Activated CD4-positive, alpha-beta memory T cell treated with anti-CD3 and anti-CD28 coated beads, Interleukin-2, amount 10 ng/mL, durations not matched to agents 7 days and 5 days (primary cell): ENCODE results near the gene TOB2. TPM values are rescaled to one million over a fixed set of nuclear protein-coding genes. Genes with fewer than 3 reads are reported as not detected.
"Not testable (repeated sequence)": the region's sequence is repeated elsewhere in the genome, so short reads cannot be mapped to it uniquely, and the experiment has no call there.

ENCODE experiments used
- CTCF ChIA-PET: fragments of 350-600 bp; sonication (Branson Sonifier 250); formaldehyde crosslinking; loops from one replicate; lab custom pipeline; 2021; ENCODE audit warnings: antibody characterized with exemption, inconsistent platforms; lab: Charles Lee
- POLR2A ChIA-PET: fragments of 350-600 bp; sonication (Branson Sonifier 250); formaldehyde crosslinking; loops from one replicate; lab custom pipeline; 2021; ENCODE audit warnings: antibody characterized with exemption; lab: Charles Lee
- DNase-seq: peaks from one replicate; pipeline ENCODE4 v3.0.0-alpha.2; 2020
- H3K27ac Mint-ChIP-seq: one replicate; pipeline ENCODE4 v1.8.0; 2021; ENCODE audit warnings: mild to moderate bottlenecking, mixed read lengths
- H3K27me3 Mint-ChIP-seq: one replicate; pipeline ENCODE4 v1.8.0; 2021; ENCODE audit warnings: mixed read lengths
- H3K36me3 Mint-ChIP-seq: one replicate; pipeline ENCODE4 v1.8.0; 2021; ENCODE audit warnings: low read depth, mixed read lengths
- H3K4me1 Mint-ChIP-seq: one replicate; pipeline ENCODE4 v1.8.0; 2021; ENCODE audit warnings: mixed read lengths
- H3K4me3 Mint-ChIP-seq: one replicate; pipeline ENCODE4 v1.8.0; 2021; ENCODE audit warnings: mild to moderate bottlenecking, mixed read lengths
- H3K9me3 Mint-ChIP-seq: one replicate; pipeline ENCODE4 v1.8.0; 2021; ENCODE audit warnings: mixed read lengths
- total RNA-seq, 2 experiments: library from RNA; stranded (reverse); gene quantifications; one replicate each; pipeline ENCODE4 v1.2.3, GENCODE V29; 2021

The TOB2 gene
- total RNA-seq, 2 experiments from 2014 or later = 38.7 to 41.2 TPM

DNA sequence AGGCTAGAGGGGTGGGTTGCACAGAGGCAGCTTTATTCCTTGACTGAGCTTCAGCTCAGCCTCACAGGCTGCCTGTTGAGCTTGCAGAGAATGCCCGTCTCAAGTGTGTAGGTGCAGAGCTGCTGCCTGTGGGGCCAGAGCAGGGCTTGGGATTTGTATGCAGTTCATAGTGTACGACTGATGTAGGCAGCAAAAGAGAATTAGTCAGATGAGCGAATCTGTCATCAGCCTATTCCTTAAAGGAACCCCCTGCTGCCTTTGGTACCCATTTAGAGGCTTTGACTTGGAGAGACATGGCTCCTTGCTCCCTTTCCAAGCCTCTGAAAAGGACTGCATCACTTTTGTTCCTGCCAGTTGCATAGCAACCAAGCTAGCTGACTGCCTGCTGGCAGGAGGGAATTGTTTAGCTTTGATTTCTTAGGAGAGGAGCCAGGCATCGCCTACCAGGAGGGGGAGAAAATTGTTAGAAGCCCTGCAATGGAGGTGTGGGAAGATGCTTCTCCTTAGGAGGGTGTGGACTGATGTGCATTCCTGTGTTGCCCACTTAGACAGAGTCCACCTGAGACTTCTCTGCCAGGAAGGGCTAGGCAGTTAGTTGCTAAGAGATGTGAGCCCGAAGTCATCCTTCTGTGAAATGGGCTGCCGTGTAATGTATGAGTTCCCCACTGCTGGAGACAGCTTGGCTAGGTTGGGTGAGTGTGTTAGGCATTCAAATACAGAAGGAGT is 33.2 kb upstream of the TOB2 start:
- no peaks in the 10 kb centered on the region for H3K9me3 Mint-ChIP-seq
- CTCF ChIA-PET = interaction anchor here (1.6 kb wide), 1 partner anchor 11 kb away, joined by 3 read pairs; the partner anchor contains the start of genes ACO2 and PHF5A
- H3K4me1 Mint-ChIP-seq = peaks cover 9% of the 10 kb centered on the region
- H3K27ac Mint-ChIP-seq = no peak overlapping the region
- POLR2A ChIA-PET = interaction anchor here (1.2 to 4.0 kb wide), 2 partner anchors 11 to 76 kb away, joined by 3 to 29 read pairs; partner anchors contain the start of genes ACO2 and PHF5A
- no peak for DNase-seq
- no peaks in the 10 kb centered on the region for H3K27me3 Mint-ChIP-seq
- H3K36me3 Mint-ChIP-seq = no peaks in the 10 kb centered on the region
- H3K4me3 Mint-ChIP-seq = no peak overlapping the region

- CTCF ChIA-PET = interaction anchor here (1.4 to 1.6 kb wide), 2 partner anchors 10 to 75 kb away, joined by 3 to 7 read pairs; partner anchors contain the start of genes ACO2 and PHF5A
Observed at GRCh38 chr22:41478891-41479521, 32.4 kb upstream of the TOB2 start.

GRCh38 chr22:41478473-41478872 is 31.9 kb upstream of the TOB2 start:
- H3K27ac Mint-ChIP-seq = no peak overlapping the region
- H3K4me3 Mint-ChIP-seq = no peak overlapping the region
- DNase-seq = no peak
- CTCF ChIA-PET = interaction anchor here (1.1 to 1.6 kb wide), 3 partner anchors 10 to 74 kb away, joined by 3 to 7 read pairs (median 4); partner anchors contain the start of genes ACO2 and PHF5A
- POLR2A ChIA-PET = interaction anchor here (0.8 to 4.0 kb wide), 3 partner anchors 10 to 66 kb away, joined by 3 to 29 read pairs (median 3); partner anchors contain the start of genes ACO2 and PHF5A
- H3K27me3 Mint-ChIP-seq = no peaks in the 10 kb centered on the region
- H3K9me3 Mint-ChIP-seq = no peaks in the 10 kb centered on the region
- no peaks in the 10 kb centered on the region for H3K36me3 Mint-ChIP-seq
- peaks cover 10% of the 10 kb centered on the region for H3K4me1 Mint-ChIP-seq

More at GRCh38 chr22:41478891-41479521, 32.4 kb upstream of the TOB2 start:
- Mint-ChIP-seq H3K36me3 (no peaks in the 10 kb centered on the region), H3K4me3 (no peak overlapping the region), H3K9me3 (no peaks in the 10 kb centered on the region), H3K4me1 (peaks cover 8% of the 10 kb centered on the region), H3K27me3 (no peaks in the 10 kb centered on the region), H3K27ac (no peak overlapping the region)
- DNase-seq = no peak
- POLR2A ChIA-PET = interaction anchor here (0.8 to 4.0 kb wide), 3 partner anchors 10 to 75 kb away, joined by 3 to 29 read pairs (median 3); partner anchors contain the start of genes ACO2 and PHF5A

- peaks cover 24% of the 10 kb centered on the region for H3K4me1 Mint-ChIP-seq
- H3K4me3 Mint-ChIP-seq = no peak overlapping the region
- ChIA-PET POLR2A (interaction anchor here (1.2 kb wide), 1 partner anchor 19 kb away, joined by 4 read pairs; no protein-coding TSS in a partner anchor), CTCF (interaction anchor here (2.4 kb wide), 1 partner anchor 71 kb away, joined by 8 read pairs; no protein-coding TSS in a partner anchor)
- no peaks in the 10 kb centered on the region for H3K9me3 Mint-ChIP-seq
- H3K27me3 Mint-ChIP-seq = no peaks in the 10 kb centered on the region
- DNase-seq = no peak
- peaks cover 2% of the 10 kb centered on the region for H3K36me3 Mint-ChIP-seq
- no peak overlapping the region for H3K27ac Mint-ChIP-seq
Observed at GRCh38 chr22:41474872-41475451, 28.4 kb upstream of the TOB2 start.

DNA sequence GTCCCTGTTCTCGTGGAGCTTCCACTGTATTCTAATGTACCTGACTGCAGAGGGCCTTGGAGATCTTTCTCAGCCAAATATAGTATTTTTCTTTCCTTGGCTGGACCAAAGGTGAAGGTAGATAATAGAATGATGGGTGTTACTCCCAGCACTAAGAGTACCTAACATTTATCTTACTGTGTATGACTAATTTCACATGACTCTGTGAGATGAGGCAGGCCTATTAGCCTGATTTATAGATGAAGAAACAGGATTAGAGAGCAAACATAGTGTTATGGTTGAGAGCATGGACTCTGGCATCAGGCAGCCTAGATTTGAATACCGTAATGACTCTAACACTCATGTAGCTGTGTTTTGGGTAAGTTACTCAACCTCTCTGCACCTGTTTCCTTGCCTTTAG is 25.0 kb upstream of the TOB2 start:
- CTCF ChIA-PET = interaction anchor here (1.3 kb wide), 1 partner anchor 195 kb away, joined by 4 read pairs; no protein-coding TSS in a partner anchor
- Mint-ChIP-seq H3K27ac (no peak overlapping the region), H3K27me3 (no peaks in the 10 kb centered on the region), H3K4me3 (no peak overlapping the region), H3K4me1 (peaks cover 47% of the 10 kb centered on the region), H3K36me3 (peaks cover 18% of the 10 kb centered on the region), H3K9me3 (no peaks in the 10 kb centered on the region)
- POLR2A ChIA-PET = interaction anchor here (0.7 to 5.1 kb wide), 2 partner anchors 25 to 519 kb away, joined by 3 to 136 read pairs; partner anchors contain the start of gene TOB2
- DNase-seq = no peak

DNA sequence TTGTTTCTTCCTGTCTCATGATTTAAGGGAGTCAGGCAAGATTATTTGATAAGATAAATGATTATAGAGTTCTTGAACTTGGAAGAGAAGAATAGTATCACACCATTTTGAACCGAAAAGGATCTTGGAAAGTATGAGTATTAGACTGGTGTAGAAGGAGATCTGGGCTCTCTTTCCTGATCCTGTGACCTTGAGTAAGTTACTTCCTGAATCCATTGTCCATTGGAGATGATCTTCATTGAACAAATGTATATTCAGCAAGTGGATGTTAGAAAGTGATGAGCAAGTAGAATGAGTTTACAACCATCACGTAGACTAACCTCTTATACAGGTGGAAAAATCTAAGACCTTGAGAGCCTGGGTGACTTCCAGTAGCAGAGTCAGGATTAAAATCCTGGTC is 24.3 kb upstream of the TOB2 start:
- peak overlapping the region; percentile 77 for H3K4me3 Mint-ChIP-seq
- peaks cover 52% of the 10 kb centered on the region for H3K4me1 Mint-ChIP-seq
- CTCF ChIA-PET = interaction anchor here (1.3 kb wide), 1 partner anchor 196 kb away, joined by 4 read pairs; no protein-coding TSS in a partner anchor
- POLR2A ChIA-PET = interaction anchor here (5.1 to 5.5 kb wide), 2 partner anchors 21 to 25 kb away, joined by 86 to 136 read pairs; partner anchors contain the start of gene TOB2
- H3K36me3 Mint-ChIP-seq = peaks cover 22% of the 10 kb centered on the region
- no peaks in the 10 kb centered on the region for H3K27me3 Mint-ChIP-seq
- no peaks in the 10 kb centered on the region for H3K9me3 Mint-ChIP-seq
- H3K27ac Mint-ChIP-seq = no peak overlapping the region
- DNase-seq = no peak

DNA sequence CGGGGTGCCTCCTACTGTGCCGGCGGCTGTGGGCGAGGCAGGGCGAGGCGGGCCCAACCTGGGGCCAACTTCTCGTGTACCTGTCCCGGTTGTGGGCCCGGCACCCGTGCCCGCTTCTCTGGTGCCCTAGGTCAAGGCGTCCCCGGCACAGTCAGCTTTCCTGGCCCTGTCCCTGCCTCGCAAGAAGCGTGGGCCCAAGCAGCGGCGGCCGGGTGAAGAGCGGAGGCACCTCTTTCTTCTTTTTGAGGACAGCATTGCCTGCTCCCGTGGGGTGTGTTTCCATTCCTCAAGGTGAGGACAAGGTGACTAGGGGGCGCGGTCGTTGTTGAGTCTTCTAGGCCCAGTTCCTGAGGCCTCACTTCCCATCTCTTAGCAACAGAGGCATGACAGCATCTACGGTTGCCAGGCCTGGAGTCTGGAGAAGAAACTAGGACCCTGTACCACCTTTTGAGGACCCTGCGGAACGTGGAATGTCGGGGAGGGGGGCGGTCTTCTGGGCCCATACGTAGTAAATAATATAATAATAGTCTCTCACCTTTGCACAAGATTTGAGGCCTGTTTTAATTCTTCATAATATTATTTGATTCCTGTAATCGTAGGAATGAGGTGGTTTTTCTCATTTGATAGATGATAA is 22.7 kb upstream of the TOB2 start:
- peak overlapping the region; percentile 77 for H3K4me3 Mint-ChIP-seq
- no peaks in the 10 kb centered on the region for H3K9me3 Mint-ChIP-seq
- ChIA-PET CTCF (interaction anchor here (0.8 to 2.1 kb wide), 13 partner anchors 10 to 198 kb away, joined by 3 to 20 read pairs (median 4); partner anchors contain the start of genes TEF and ZC3H7B), POLR2A (interaction anchor here (0.8 to 5.5 kb wide), 25 partner anchors 10 to 377 kb away, joined by 3 to 136 read pairs (median 6); partner anchors contain the start of genes DESI1, EP300, PMM1 and TEF)
- peaks cover 35% of the 10 kb centered on the region for H3K36me3 Mint-ChIP-seq
- no peak for DNase-seq
- no peaks in the 10 kb centered on the region for H3K27me3 Mint-ChIP-seq
- peak overlapping the region; percentile 96 for H3K27ac Mint-ChIP-seq
- H3K4me1 Mint-ChIP-seq = peaks cover 61% of the 10 kb centered on the region

- Mint-ChIP-seq H3K36me3 (peaks cover 41% of the 10 kb centered on the region), H3K9me3 (no peaks in the 10 kb centered on the region), H3K27ac (peak within 1 kb of the TSS; percentile 96), H3K4me3 (peak within 1 kb of the TSS; percentile 77), H3K27me3 (no peaks in the 10 kb centered on the region), H3K4me1 (peaks cover 58% of the 10 kb centered on the region)
- peak; percentile 98 for DNase-seq
- ChIA-PET CTCF (interaction anchor here (0.7 to 2.1 kb wide), 15 partner anchors 11 to 313 kb away, joined by 3 to 20 read pairs (median 4); partner anchors contain the start of genes TEF, TOB2 and ZC3H7B), POLR2A (interaction anchor here (0.6 to 5.5 kb wide), 42 partner anchors 10 to 612 kb away, joined by 3 to 136 read pairs (median 5); partner anchors contain the start of genes DESI1, EP300, PMM1 and RBX1)
Observed at GRCh38 chr22:41468381-41469217, 22.0 kb upstream of the TOB2 start, which contains the start of the genes ACO2 and PHF5A. TSS of gene ACO2 (plus strand) at chr22:41469117. CDS start at chr22:41469147, 30 bp downstream. TSS of gene PHF5A (minus strand) at chr22:41468692. CDS start at chr22:41468653, 39 bp downstream.

GRCh38 chr22:41461901-41462300 is 15.3 kb upstream of the TOB2 start:
- H3K27me3 Mint-ChIP-seq = no peaks in the 10 kb centered on the region
- peaks cover 25% of the 10 kb centered on the region for H3K4me1 Mint-ChIP-seq
- DNase-seq = no peak
- no peaks in the 10 kb centered on the region for H3K9me3 Mint-ChIP-seq
- CTCF ChIA-PET = no interaction called here
- H3K4me3 Mint-ChIP-seq = no peak overlapping the region
- H3K36me3 Mint-ChIP-seq = peaks cover 58% of the 10 kb centered on the region
- POLR2A ChIA-PET = interaction anchor here (1.2 to 3.7 kb wide), 3 partner anchors 13 to 176 kb away, joined by 4 to 35 read pairs (median 19); partner anchors contain the start of genes RANGAP1 and TOB2
- no peak overlapping the region for H3K27ac Mint-ChIP-seq

GRCh38 chr22:41460071-41460470 is 13.5 kb upstream of the TOB2 start:
- peaks cover 48% of the 10 kb centered on the region for H3K36me3 Mint-ChIP-seq
- POLR2A ChIA-PET = interaction anchor here (1.4 to 5.2 kb wide), 3 partner anchors 7 to 79 kb away, joined by 3 to 26 read pairs (median 10); partner anchors contain the start of genes ACO2, PHF5A and TEF
- H3K4me3 Mint-ChIP-seq, DNase-seq, H3K9me3 Mint-ChIP-seq, H3K27me3 Mint-ChIP-seq, CTCF ChIA-PET, H3K27ac Mint-ChIP-seq: not testable (repeated sequence)
- peaks cover 16% of the 10 kb centered on the region for H3K4me1 Mint-ChIP-seq

- no peak for DNase-seq
- no peak overlapping the region for H3K4me3 Mint-ChIP-seq
- H3K9me3 Mint-ChIP-seq = no peaks in the 10 kb centered on the region
- no peak overlapping the region for H3K27ac Mint-ChIP-seq
- H3K27me3 Mint-ChIP-seq = no peaks in the 10 kb centered on the region
- peaks cover 42% of the 10 kb centered on the region for H3K36me3 Mint-ChIP-seq
- peaks cover 11% of the 10 kb centered on the region for H3K4me1 Mint-ChIP-seq
- CTCF ChIA-PET = no interaction called here
- POLR2A ChIA-PET = interaction anchor here (1.4 to 5.2 kb wide), 5 partner anchors 8 to 78 kb away, joined by 3 to 26 read pairs (median 8); partner anchors contain the start of genes ACO2, PHF5A, TEF and TOB2
Observed at GRCh38 chr22:41459431-41459830, 12.8 kb upstream of the TOB2 start.
